ENCODE results near the gene GGT1. TPM values are rescaled to one million over a fixed set of nuclear protein-coding genes. Genes with fewer than 3 reads are reported as not detected.

The GGT1 gene
- total RNA-seq, 1 donor from 2014 or later, result 4.9 TPM

DNA sequence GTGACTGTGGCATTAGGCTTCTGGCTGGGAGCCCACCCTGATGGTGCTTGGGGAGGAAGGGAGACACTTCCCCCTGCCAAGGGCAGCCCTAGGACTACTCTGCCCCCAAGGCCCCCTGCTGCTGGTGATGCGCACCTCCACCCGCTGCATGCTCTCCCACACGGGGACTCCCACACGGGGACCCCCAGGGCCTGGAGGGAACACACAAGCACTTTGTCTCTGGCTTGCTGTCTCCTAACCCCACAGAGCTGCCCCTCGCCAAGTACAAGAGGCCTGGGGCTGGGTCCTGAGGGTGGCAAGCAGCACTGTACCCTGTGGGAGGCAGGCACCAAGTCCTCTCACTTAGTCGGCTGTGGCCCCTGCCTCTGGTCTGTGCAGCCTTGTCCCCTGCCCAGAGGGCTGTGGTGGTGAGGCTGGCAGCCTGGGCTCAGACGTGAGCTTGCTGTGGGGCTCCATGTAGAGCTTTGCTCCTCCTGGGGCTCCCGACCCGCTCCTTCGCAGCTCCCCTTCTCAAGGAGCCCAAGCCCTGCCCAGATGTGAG, 18.1 kb upstream of the GGT1 start:
- intact Hi-C loops (cut with DNase I), result no loop called here
- H3K27ac ChIP-seq, result no peak overlapping the region
- H3K9me3 ChIP-seq, result no peaks in the 10 kb centered on the region
- H3K4me3 ChIP-seq, result no peak overlapping the region
- peaks cover 30% of the 10 kb centered on the region for H3K4me1 ChIP-seq
- no peaks in the 10 kb centered on the region for H3K27me3 ChIP-seq
- no peak for DNase-seq (ENCODE audit: extremely low spot score in 2 of 2)
- H3K36me3 ChIP-seq, result peaks cover 0 to 18% of the 10 kb centered on the region in 2 donors
- no peak for TF ChIP-seq POLR2AphosphoS5 (IDR thresholded peaks at IDR 0.05; ENCODE audit: insufficient read depth in 1 of 2, low read depth in 1 of 2)
- TF ChIP-seq, protein P1, sequence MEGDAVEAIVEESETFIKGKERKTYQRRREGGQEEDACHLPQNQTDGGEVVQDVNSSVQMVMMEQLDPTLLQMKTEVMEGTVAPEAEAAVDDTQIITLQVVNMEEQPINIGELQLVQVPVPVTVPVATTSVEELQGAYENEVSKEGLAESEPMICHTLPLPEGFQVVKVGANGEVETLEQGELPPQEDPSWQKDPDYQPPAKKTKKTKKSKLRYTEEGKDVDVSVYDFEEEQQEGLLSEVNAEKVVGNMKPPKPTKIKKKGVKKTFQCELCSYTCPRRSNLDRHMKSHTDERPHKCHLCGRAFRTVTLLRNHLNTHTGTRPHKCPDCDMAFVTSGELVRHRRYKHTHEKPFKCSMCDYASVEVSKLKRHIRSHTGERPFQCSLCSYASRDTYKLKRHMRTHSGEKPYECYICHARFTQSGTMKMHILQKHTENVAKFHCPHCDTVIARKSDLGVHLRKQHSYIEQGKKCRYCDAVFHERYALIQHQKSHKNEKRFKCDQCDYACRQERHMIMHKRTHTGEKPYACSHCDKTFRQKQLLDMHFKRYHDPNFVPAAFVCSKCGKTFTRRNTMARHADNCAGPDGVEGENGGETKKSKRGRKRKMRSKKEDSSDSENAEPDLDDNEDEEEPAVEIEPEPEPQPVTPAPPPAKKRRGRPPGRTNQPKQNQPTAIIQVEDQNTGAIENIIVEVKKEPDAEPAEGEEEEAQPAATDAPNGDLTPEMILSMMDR (IDR thresholded peaks at IDR 0.05), result no peak
- TF ChIP-seq POLR2A (IDR thresholded peaks at IDR 0.05), result no peak

DNA sequence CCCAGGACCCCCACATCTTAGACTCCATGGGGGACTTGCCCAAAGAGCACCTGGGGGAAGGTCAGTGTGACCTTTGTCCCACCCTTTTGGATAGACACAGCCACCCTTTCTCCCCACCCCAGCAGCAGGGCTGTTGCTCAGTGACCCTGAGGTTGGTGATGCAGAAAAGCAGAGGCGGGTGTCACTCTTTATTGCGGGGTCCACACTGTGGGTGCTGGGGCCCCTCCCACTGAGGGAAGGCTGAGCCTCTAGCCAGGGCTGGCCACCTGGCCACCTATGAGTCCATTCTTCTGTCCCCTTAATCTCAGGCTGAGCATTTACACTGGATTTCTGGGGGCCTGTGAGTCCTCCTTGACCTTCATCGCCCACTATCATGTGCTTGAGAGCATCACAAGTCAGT, 17.5 kb upstream of the GGT1 start:
- intact Hi-C loops (cut with DNase I), result no loop called here
- H3K9me3 ChIP-seq, result no peaks in the 10 kb centered on the region
- no peak overlapping the region for H3K4me3 ChIP-seq
- DNase-seq (ENCODE audit: extremely low spot score in 2 of 2), result no peak
- TF ChIP-seq, protein P1 (IDR thresholded peaks at IDR 0.05), result no peak
- TF ChIP-seq POLR2AphosphoS5 (IDR thresholded peaks at IDR 0.05; ENCODE audit: insufficient read depth in 1 of 2, low read depth in 1 of 2) (no peak), POLR2A (IDR thresholded peaks at IDR 0.05) (no peak)
- peaks cover 0 to 18% of the 10 kb centered on the region in 2 donors for H3K36me3 ChIP-seq
- H3K27ac ChIP-seq, result no peak overlapping the region
- H3K27me3 ChIP-seq, result no peaks in the 10 kb centered on the region
- H3K4me1 ChIP-seq, result peaks cover 26% of the 10 kb centered on the region

DNA sequence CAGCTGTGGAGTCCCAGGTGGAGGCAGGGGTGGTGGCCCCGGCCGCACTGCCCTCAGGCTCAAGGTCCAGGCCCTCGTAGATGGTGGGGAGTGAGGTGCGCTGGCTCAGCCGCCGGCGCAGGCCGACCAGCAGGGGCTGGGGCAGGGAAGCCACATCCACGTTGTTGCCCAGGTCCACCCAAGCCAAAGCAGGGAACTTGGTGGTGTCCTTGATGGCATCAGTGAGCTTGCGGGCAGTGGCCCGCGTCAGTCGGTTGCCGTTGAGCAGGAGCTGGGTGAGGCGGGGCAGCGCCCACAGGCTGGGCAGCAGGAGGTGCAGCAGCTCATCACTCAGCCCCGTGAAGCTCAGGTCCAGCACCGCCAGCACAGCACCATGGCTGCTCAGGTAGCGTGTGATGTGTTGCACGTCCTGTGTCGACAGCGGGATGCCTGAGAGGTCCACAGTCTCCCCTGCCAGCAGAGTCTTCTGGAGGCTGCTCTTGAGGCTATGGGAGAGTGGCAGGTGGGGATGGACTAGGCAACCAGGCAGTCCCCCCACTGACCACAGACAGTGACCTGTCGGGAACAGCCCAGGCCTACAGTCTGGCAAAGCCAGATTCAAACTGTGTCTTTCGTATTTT, 17.0 kb upstream of the GGT1 start:
- H3K4me1 ChIP-seq, result peaks cover 20% of the 10 kb centered on the region
- H3K4me3 ChIP-seq, result no peak overlapping the region
- H3K27me3 ChIP-seq, result no peaks in the 10 kb centered on the region
- peaks cover 0 to 18% of the 10 kb centered on the region in 2 donors for H3K36me3 ChIP-seq
- intact Hi-C loops (cut with DNase I), result no loop called here
- TF ChIP-seq POLR2A (IDR thresholded peaks at IDR 0.05), result no peak
- TF ChIP-seq POLR2AphosphoS5 (IDR thresholded peaks at IDR 0.05; ENCODE audit: insufficient read depth in 1 of 2, low read depth in 1 of 2), result no peak
- TF ChIP-seq, protein P1 (IDR thresholded peaks at IDR 0.05), result no peak
- no peak for DNase-seq (ENCODE audit: extremely low spot score in 2 of 2)
- H3K27ac ChIP-seq, result no peak overlapping the region
- H3K9me3 ChIP-seq, result no peaks in the 10 kb centered on the region

DNA sequence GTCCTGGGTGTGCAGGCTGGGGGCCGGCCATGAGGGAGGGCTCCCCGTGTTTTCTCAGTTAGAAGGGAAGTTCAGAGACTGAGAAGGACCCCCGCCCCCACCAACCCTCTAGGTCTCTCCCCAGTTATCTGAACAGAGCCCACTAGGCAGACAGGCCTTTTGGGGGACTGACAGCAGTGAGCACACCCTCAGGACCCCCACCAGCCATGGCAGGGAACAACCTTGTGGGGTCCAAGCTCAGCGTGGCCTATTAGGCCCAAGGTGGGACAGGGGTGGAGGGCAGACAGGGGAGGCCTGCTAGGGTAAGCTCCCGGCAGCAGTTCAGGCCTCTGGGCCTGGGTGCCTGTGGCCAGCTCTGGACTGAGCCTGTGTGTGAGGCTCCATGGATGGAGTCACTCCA, 15.7 kb upstream of the GGT1 start:
- Histone ChIP-seq H3K27me3 (no peaks in the 10 kb centered on the region), H3K36me3 (peaks cover 0 to 18% of the 10 kb centered on the region in 2 donors), H3K4me3 (no peak overlapping the region), H3K9me3 (no peaks in the 10 kb centered on the region), H3K4me1 (peaks cover 17% of the 10 kb centered on the region), H3K27ac (no peak overlapping the region)
- no peak for DNase-seq (ENCODE audit: extremely low spot score in 2 of 2)
- TF ChIP-seq POLR2A (IDR thresholded peaks at IDR 0.05) (no peak), POLR2AphosphoS5 (IDR thresholded peaks at IDR 0.05; ENCODE audit: insufficient read depth in 1 of 2, low read depth in 1 of 2) (no peak)
- TF ChIP-seq, protein P1 (IDR thresholded peaks at IDR 0.05), result no peak
- intact Hi-C loops (cut with DNase I), result no loop called here

DNA sequence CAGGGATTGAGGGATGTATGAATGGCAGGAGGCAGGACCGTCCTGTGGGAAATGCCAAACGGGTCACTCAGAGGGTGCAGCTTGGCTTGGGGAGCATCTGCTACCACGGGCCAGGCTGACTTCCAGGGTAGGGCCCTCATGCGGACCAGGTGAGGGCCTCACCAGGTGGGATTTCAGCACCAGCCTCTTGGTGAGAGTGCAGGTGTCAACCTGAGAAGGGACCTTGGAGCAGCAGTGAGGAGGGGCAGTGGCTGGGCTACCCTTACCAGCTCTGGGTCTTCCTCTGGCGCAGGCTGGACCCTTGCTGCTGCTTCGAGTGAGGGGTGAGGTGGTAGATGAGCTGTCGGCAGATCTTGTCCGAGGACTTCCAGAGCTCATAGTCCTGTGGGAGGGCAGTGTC, 15.0 kb upstream of the GGT1 start:
- intact Hi-C loops (cut with DNase I), result no loop called here
- Histone ChIP-seq H3K4me3 (no peak overlapping the region), H3K4me1 (peaks cover 13% of the 10 kb centered on the region), H3K36me3 (peaks cover 0 to 18% of the 10 kb centered on the region in 2 donors), H3K27ac (no peak overlapping the region), H3K9me3 (no peaks in the 10 kb centered on the region), H3K27me3 (no peaks in the 10 kb centered on the region)
- DNase-seq (ENCODE audit: extremely low spot score in 2 of 2), result no peak
- TF ChIP-seq, protein P1 (IDR thresholded peaks at IDR 0.05), result no peak
- no peak for TF ChIP-seq POLR2A (IDR thresholded peaks at IDR 0.05)

All from vagina (tissue), 2 donors.